Karpas-422 (cell line): ENCODE measurements around the gene MRAP. TPM values are rescaled to one million over a fixed set of nuclear protein-coding genes. Genes with fewer than 3 reads are reported as not detected.
A peak's percentile ranks its signal among the peaks of the same experiment; 100 is the strongest.
"Not testable (repeated sequence)": the region's sequence is repeated elsewhere in the genome, so short reads cannot be mapped to it uniquely, and the experiment has no call there.

Source experiments
- DNase-seq: peaks from one replicate; pipeline ENCODE4 v3.0.0-alpha.2; 2015
- H2AFZ ChIP-seq: fragments of 200-600 bp; sonication (generic); 2 replicates; pipeline ENCODE4 v1.6.1; 2014; ENCODE audit warnings: antibody characterized with exemption, low read length, mixed read lengths
- H3K27ac ChIP-seq: fragments of 200-600 bp; sonication (generic); 2 replicates; pipeline ENCODE4 v1.5.1; 2014; ENCODE audit warnings: mild to moderate bottlenecking, low read length, moderate library complexity
- H3K27me3 ChIP-seq: fragments of 200-600 bp; sonication (generic); 2 replicates; pipeline ENCODE4 v1.6.1; 2014; ENCODE audit warnings: low read length, mixed read lengths
- H3K36me3 ChIP-seq: fragments of 200-600 bp; sonication (generic); 2 replicates; pipeline ENCODE4 v1.6.1; 2014; ENCODE audit warnings: low read length, mixed read lengths; ENCODE audit not compliant: insufficient read depth
- H3K4me1 ChIP-seq: fragments of 200-600 bp; sonication (generic); 2 replicates; pipeline ENCODE4 v1.6.1; 2014; ENCODE audit warnings: mild to moderate bottlenecking, low read length, mixed read lengths
- H3K4me2 ChIP-seq: fragments of 200-600 bp; sonication (generic); 2 replicates; pipeline ENCODE4 v1.6.1; 2014; ENCODE audit warnings: low read length, low read depth, mild to moderate bottlenecking; ENCODE audit not compliant: poor library complexity, severe bottlenecking
- H3K4me3 ChIP-seq: fragments of 200-600 bp; sonication (generic); 2 replicates; pipeline ENCODE4 v1.5.1; 2014; ENCODE audit warnings: mild to moderate bottlenecking, antibody characterized with exemption, low read length, mixed read lengths
- H3K79me2 ChIP-seq: fragments of 200-600 bp; sonication (generic); 2 replicates; pipeline ENCODE4 v1.6.1; 2014; ENCODE audit warnings: mild to moderate bottlenecking, low read length, mixed read lengths
- H3K9ac ChIP-seq: fragments of 200-600 bp; sonication (generic); 2 replicates; pipeline ENCODE4 v1.6.0; 2014; ENCODE audit warnings: low read length
- H3K9me2 ChIP-seq: fragments of 200-600 bp; sonication (generic), shearing (Covaris generic); replicated peaks from 2 replicates; pipeline ENCODE4 v1.6.0; 2014; ENCODE audit warnings: mild to moderate bottlenecking, low read length, moderate library complexity; ENCODE audit not compliant: insufficient read depth
- H3K9me3 ChIP-seq: fragments of 300-700, 200-600 bp; sonication (generic); 2 replicates; pipeline ENCODE4 v1.6.1; 2014; ENCODE audit warnings: low read length, mixed read lengths
- H4K20me1 ChIP-seq: fragments of 200-600 bp; sonication (generic); 2 replicates; pipeline ENCODE4 v1.6.1; 2014; ENCODE audit warnings: mild to moderate bottlenecking, antibody characterized with exemption, low read length, low read depth; ENCODE audit not compliant: insufficient read depth
- total RNA-seq: library from RNA; depleted of rRNA; stranded (reverse); fragments of >200 nt; shearing (Covaris generic); gene quantifications from 2 replicates; pipeline ENCODE4 v1.2.3, GENCODE V29; 2014; ENCODE audit warnings: low replicate concordance; rRNA removed

MRAP gene
- not detected in 2 replicates for total RNA-seq

GRCh38 chr21:32298658-32299081 is at the start of gene MRAP:
TSS of gene MRAP (plus strand) at chr21:32298855. CDS start at chr21:32298972, 117 bp downstream.
- no peaks in the 10 kb centered on the region for H4K20me1 ChIP-seq
- DNase-seq, result no peak
- no peaks in the 10 kb centered on the region for H3K79me2 ChIP-seq
- no peaks in the 10 kb centered on the region for H3K27me3 ChIP-seq
- no peaks in the 10 kb centered on the region for H3K9me2 ChIP-seq
- H3K4me2 ChIP-seq, result no peak within 1 kb of the TSS
- peaks cover 6% of the 10 kb centered on the region; the same call in 1 of the 2 replicates for H3K36me3 ChIP-seq
- no peak within 1 kb of the TSS for H3K9ac ChIP-seq
- no peak within 1 kb of the TSS for H2AFZ ChIP-seq
- H3K4me3 ChIP-seq, result no peak within 1 kb of the TSS
- no peaks in the 10 kb centered on the region for H3K9me3 ChIP-seq
- H3K4me1 ChIP-seq, result no peaks in the 10 kb centered on the region
- no peak within 1 kb of the TSS for H3K27ac ChIP-seq

DNA sequence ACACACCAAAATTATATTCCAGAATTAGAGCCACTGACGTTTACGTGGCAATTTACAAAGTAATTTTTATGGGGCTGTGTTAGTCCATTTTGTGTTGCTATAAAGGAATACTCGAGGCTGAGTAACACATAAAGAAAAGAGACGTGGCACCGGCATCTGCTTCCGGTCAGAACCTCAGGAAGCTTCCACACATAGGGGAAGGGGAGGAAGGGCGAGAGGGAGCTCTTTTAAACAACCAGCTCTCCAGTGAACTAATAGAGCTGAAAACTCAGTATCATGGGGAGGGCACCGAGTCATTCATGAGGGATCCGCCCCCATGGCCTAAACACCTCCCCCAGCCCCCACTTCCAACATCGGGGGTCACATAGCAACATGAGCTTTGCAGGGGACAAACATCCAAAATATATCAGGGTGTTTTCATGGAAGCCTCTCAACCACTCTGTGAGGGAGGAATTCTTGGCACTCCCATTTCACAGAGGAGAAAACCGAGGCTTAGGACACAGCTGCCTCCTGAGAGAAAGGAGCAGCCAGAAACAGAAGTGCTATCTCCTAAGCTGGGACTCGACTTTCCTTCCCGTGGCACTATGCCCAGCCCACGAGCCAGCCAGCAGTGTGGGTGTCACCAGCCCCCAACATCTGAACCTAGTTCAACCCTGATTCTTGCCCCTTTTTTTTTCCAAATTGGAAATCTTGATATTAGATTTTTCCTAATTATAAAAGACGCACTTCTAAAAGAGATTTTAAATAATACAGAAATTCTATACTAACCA is 49.0 kb upstream of the MRAP start:
- Histone ChIP-seq H2AFZ (no peak overlapping the region), H3K79me2 (no peaks in the 10 kb centered on the region), H3K4me3 (no peak overlapping the region), H3K4me2 (no peak overlapping the region), H3K9me2 (no peaks in the 10 kb centered on the region), H3K27ac (no peak overlapping the region), H4K20me1 (no peaks in the 10 kb centered on the region), H3K27me3 (no peaks in the 10 kb centered on the region), H3K36me3 (no peaks in the 10 kb centered on the region), H3K9ac (no peak overlapping the region), H3K9me3 (peaks cover 4% of the 10 kb centered on the region; the same call in 1 of the 2 replicates), H3K4me1 (no peaks in the 10 kb centered on the region)
- DNase-seq, result no peak

GRCh38 chr21:32252136-32252535 is 46.5 kb upstream of the MRAP start:
- H3K4me3 ChIP-seq, result no peak overlapping the region
- H3K27ac ChIP-seq, result no peak overlapping the region
- no peak for DNase-seq
- H3K9me2 ChIP-seq, result no peaks in the 10 kb centered on the region
- H4K20me1 ChIP-seq, result no peaks in the 10 kb centered on the region
- H3K36me3 ChIP-seq, result no peaks in the 10 kb centered on the region
- H3K27me3 ChIP-seq, result no peaks in the 10 kb centered on the region
- no peak overlapping the region for H3K9ac ChIP-seq
- no peaks in the 10 kb centered on the region for H3K79me2 ChIP-seq
- H3K4me1 ChIP-seq, result no peaks in the 10 kb centered on the region
- no peak overlapping the region for H3K4me2 ChIP-seq
- H3K9me3 ChIP-seq, result peaks cover 4% of the 10 kb centered on the region; the same call in 1 of the 2 replicates
- H2AFZ ChIP-seq, result no peak overlapping the region

DNA sequence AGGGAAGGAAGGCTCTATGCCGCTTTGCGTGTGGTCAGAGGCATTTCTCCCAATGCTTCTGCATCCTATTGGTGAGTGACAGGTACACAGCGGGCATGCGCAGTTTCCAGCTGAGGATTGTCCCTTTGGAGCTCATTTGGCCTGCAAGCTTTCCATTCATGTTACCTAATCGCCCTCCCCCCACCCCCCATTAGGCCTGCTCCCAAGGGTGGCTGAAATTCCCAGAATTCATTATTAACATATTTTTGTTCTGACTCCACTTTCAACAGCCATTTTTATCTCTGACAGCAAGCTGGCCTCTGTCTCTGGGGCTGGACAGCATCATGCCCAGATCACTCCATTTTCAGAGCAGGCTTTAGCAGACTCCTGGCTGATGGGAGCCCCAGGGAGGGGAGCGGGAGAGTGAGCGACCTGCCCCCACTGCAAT is 45.4 kb upstream of the MRAP start:
- Histone ChIP-seq H3K27me3 (no peaks in the 10 kb centered on the region), H3K36me3 (no peaks in the 10 kb centered on the region), H3K27ac (no peak overlapping the region), H3K9me2 (no peaks in the 10 kb centered on the region), H2AFZ (no peak overlapping the region), H3K9ac (no peak overlapping the region), H3K79me2 (no peaks in the 10 kb centered on the region), H3K4me2 (no peak overlapping the region), H3K4me1 (no peaks in the 10 kb centered on the region), H3K4me3 (no peak overlapping the region), H3K9me3 (peaks cover 4% of the 10 kb centered on the region; the same call in 1 of the 2 replicates), H4K20me1 (no peaks in the 10 kb centered on the region)
- DNase-seq, result no peak

DNA sequence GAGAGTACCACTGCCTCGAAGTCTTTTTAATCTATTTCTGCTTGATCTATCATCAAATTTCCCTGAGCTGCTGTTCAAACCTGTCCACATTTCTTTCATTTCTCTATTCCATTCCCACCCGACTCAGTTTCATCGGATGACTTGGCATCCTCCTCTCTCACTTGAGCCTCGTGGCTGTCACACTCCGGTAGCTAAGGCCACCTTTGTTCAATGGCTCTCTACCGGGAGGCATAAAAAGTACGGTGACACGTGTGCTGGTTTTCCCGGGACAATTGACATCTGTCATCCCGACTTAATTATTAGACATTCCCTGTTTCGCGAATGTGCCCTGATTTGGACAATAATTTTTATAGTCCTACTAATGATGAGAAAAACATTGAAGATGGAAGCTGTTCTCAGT is 42.4 kb upstream of the MRAP start:
- H3K36me3 ChIP-seq, result no peaks in the 10 kb centered on the region
- H3K79me2 ChIP-seq, result no peaks in the 10 kb centered on the region
- H4K20me1 ChIP-seq, result no peaks in the 10 kb centered on the region
- no peak for DNase-seq
- H3K9me2 ChIP-seq, result no peaks in the 10 kb centered on the region
- H3K9ac ChIP-seq, result no peak overlapping the region
- no peak overlapping the region for H3K27ac ChIP-seq
- no peaks in the 10 kb centered on the region for H3K9me3 ChIP-seq
- no peak overlapping the region for H2AFZ ChIP-seq
- H3K4me3 ChIP-seq, result no peak overlapping the region
- H3K4me2 ChIP-seq, result no peak overlapping the region
- H3K4me1 ChIP-seq, result no peaks in the 10 kb centered on the region
- H3K27me3 ChIP-seq, result no peaks in the 10 kb centered on the region

- Histone ChIP-seq H3K9ac (no peak overlapping the region), H3K4me3 (no peak overlapping the region), H2AFZ (no peak overlapping the region), H3K9me3 (no peaks in the 10 kb centered on the region), H3K27me3 (no peaks in the 10 kb centered on the region), H3K4me1 (no peaks in the 10 kb centered on the region), H3K9me2 (no peaks in the 10 kb centered on the region), H3K4me2 (no peak overlapping the region), H3K36me3 (no peaks in the 10 kb centered on the region), H4K20me1 (no peaks in the 10 kb centered on the region), H3K79me2 (no peaks in the 10 kb centered on the region), H3K27ac (no peak overlapping the region)
- no peak for DNase-seq
Observed at GRCh38 chr21:32256873-32257620, 41.6 kb upstream of the MRAP start.

GRCh38 chr21:32257962-32258785 is 40.5 kb upstream of the MRAP start:
- Histone ChIP-seq H4K20me1 (no peaks in the 10 kb centered on the region), H3K9me2 (no peaks in the 10 kb centered on the region), H3K36me3 (no peaks in the 10 kb centered on the region), H2AFZ (no peak overlapping the region), H3K9ac (no peak overlapping the region), H3K9me3 (no peaks in the 10 kb centered on the region), H3K4me1 (no peaks in the 10 kb centered on the region), H3K4me2 (no peak overlapping the region), H3K27ac (no peak overlapping the region), H3K27me3 (no peaks in the 10 kb centered on the region), H3K4me3 (no peak overlapping the region), H3K79me2 (no peaks in the 10 kb centered on the region)
- DNase-seq, result peak; percentile 80

- not testable (repeated sequence) for H3K9ac ChIP-seq, H3K9me3 ChIP-seq, H3K4me1 ChIP-seq, H3K79me2 ChIP-seq, H3K27me3 ChIP-seq, DNase-seq, H3K36me3 ChIP-seq, H3K4me2 ChIP-seq, H2AFZ ChIP-seq, H4K20me1 ChIP-seq, H3K4me3 ChIP-seq, H3K9me2 ChIP-seq, H3K27ac ChIP-seq
Observed at GRCh38 chr21:32258786-32259048, 39.9 kb upstream of the MRAP start.
